Smooth muscle cell (in vitro differentiated cells): Measurements from ENCODE around the gene RNF44. TPM values are rescaled to one million over a fixed set of nuclear protein-coding genes. Genes with fewer than 3 reads are reported as not detected.

ENCODE experiments used
- DNase-seq: peaks from one replicate; lab custom pipeline; 2025; ENCODE audit not compliant: unreplicated experiment; lab: John Stamatoyannopoulos, UW
- H2AFZ ChIP-seq: fragments of 200-600 bp; sonication (generic); 2 replicates; pipeline ENCODE4 v1.6.0; 2016; ENCODE audit warnings: antibody characterized with exemption, low read depth, mild to moderate bottlenecking
- H3F3A ChIP-seq: fragments of 200-600 bp; sonication (generic); 2 replicates; pipeline ENCODE4 v1.6.0; 2017; ENCODE audit warnings: antibody characterized with exemption, low read depth
- H3K27ac ChIP-seq: fragments of 200-600 bp; sonication (generic); 2 replicates; pipeline ENCODE4 v1.5.1; 2016; ENCODE audit warnings: low read depth, mild to moderate bottlenecking
- H3K27me3 ChIP-seq: fragments of 200-600 bp; sonication (generic); 2 replicates; pipeline ENCODE4 v1.6.1; 2016; ENCODE audit warnings: low read depth, mild to moderate bottlenecking
- H3K36me3 ChIP-seq: fragments of 200-600 bp; sonication (generic); 2 replicates; pipeline ENCODE4 v1.5.1; 2016; ENCODE audit warnings: low read depth
- H3K4me1 ChIP-seq: fragments of 200-600 bp; sonication (generic); 2 replicates; pipeline ENCODE4 v1.5.1; 2016; ENCODE audit warnings: low read depth
- H3K4me2 ChIP-seq: fragments of 200-600 bp; sonication (generic); 2 replicates; pipeline ENCODE4 v1.6.0; 2016; ENCODE audit warnings: mild to moderate bottlenecking
- H3K4me3 ChIP-seq: fragments of 200-600 bp; sonication (generic); 2 replicates; pipeline ENCODE4 v1.5.1; 2016; ENCODE audit warnings: mild to moderate bottlenecking
- H3K79me2 ChIP-seq: fragments of 200-600 bp; sonication (generic); 2 replicates; pipeline ENCODE4 v1.6.0; 2016; ENCODE audit warnings: low read depth, mild to moderate bottlenecking
- H3K9ac ChIP-seq: fragments of 200-600 bp; sonication (generic); 2 replicates; pipeline ENCODE4 v1.6.0; 2016; ENCODE audit warnings: low read depth
- H3K9me3 ChIP-seq: fragments of 200-600 bp; sonication (generic); replicated peaks from 2 replicates; pipeline ENCODE4 v1.5.1; 2016; ENCODE audit warnings: low read depth
- H4K20me1 ChIP-seq: fragments of 200-600 bp; sonication (generic); 2 replicates; pipeline ENCODE4 v1.6.0; 2016; ENCODE audit warnings: low read depth
- WGBS: methylation state at CpG from one replicate; pipeline ENCODE4 v1.1.7; 2016; ENCODE audit warnings: low lambda C conversion rate; 5-methylcytosine and 5-hydroxymethylcytosine counted together
- polyA plus RNA-seq: library from polyadenylated mRNA; unstranded; fragments of >200 nt; fragmentation: Nextera tagmentation; extraction: Ambion mirVana; gene quantifications from 2 replicates; pipeline ENCODE4 v1.2.1, GENCODE V29; 2016
- total RNA-seq: library from RNA; depleted of rRNA; stranded (reverse); fragments of >200 nt; gene quantifications from 2 replicates; pipeline ENCODE4 v1.2.3, GENCODE V29; 2014
- TF ChIP-seq, protein P1 (sequence below): fragments of 200-600 bp; sonication (generic); IDR thresholded peaks from 2 replicates; pipeline ENCODE4 v1.5.1; 2017; ENCODE audit warnings: borderline replicate concordance, mild to moderate bottlenecking, antibody characterized with exemption; ENCODE audit not compliant: insufficient read depth, poor library complexity, severe bottlenecking

Gene RNF44
- total and polyA plus RNA-seq, 2 experiments from 2014 or later: 5.7 to 6.8 TPM

DNA sequence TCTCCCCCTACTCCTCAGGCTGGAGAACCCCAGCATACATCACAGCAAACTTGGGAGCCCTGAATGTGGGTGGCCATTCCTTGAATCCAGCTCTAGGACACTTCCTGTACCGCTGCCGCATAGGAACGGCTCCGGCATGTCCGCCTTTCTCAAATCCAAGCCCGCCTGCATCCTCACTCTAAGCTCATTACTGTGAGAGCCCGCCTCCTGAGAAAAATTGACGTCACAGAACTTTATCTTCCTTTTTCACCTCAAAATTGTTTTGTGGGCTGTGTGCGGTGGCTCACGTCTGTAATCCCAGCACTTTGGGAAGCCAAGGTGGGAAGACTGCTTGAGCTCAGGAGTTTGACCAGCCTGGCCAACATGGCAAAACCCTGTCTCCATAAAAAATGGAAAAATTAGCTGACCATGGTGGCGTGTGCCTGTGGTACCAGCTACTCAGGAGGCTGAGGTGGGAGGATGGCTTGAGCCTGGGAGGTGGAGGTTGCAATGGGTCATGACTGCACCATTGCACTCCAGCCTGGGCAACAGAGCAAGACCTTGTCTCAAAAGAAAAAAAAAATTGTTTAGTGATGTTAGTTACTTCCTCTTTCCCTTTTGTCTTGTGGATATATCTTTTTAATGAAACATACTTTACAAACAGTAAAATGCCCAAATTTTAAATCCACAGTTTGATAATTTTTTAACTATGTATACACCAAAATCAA is 22.8 kb downstream of the RNF44 start:
- H3K36me3 ChIP-seq: no peaks in the 10 kb centered on the region
- no peaks in the 10 kb centered on the region for H3K9me3 ChIP-seq
- no peaks in the 10 kb centered on the region for H3K27me3 ChIP-seq
- H3K79me2 ChIP-seq: no peaks in the 10 kb centered on the region
- no peak overlapping the region for H3K27ac ChIP-seq
- H4K20me1 ChIP-seq: no peaks in the 10 kb centered on the region
- TF ChIP-seq, protein P1, sequence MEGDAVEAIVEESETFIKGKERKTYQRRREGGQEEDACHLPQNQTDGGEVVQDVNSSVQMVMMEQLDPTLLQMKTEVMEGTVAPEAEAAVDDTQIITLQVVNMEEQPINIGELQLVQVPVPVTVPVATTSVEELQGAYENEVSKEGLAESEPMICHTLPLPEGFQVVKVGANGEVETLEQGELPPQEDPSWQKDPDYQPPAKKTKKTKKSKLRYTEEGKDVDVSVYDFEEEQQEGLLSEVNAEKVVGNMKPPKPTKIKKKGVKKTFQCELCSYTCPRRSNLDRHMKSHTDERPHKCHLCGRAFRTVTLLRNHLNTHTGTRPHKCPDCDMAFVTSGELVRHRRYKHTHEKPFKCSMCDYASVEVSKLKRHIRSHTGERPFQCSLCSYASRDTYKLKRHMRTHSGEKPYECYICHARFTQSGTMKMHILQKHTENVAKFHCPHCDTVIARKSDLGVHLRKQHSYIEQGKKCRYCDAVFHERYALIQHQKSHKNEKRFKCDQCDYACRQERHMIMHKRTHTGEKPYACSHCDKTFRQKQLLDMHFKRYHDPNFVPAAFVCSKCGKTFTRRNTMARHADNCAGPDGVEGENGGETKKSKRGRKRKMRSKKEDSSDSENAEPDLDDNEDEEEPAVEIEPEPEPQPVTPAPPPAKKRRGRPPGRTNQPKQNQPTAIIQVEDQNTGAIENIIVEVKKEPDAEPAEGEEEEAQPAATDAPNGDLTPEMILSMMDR: no peak
- H3K4me1 ChIP-seq: no peaks in the 10 kb centered on the region
- H3K4me2 ChIP-seq: no peak overlapping the region
- no peak overlapping the region for H2AFZ ChIP-seq
- WGBS: 92% methylated on average over 11 of the region's 11 CpGs
- H3K9ac ChIP-seq: no peak overlapping the region
- H3F3A ChIP-seq: no peaks in the 10 kb centered on the region
- no peak overlapping the region for H3K4me3 ChIP-seq
- no peak for DNase-seq

DNA sequence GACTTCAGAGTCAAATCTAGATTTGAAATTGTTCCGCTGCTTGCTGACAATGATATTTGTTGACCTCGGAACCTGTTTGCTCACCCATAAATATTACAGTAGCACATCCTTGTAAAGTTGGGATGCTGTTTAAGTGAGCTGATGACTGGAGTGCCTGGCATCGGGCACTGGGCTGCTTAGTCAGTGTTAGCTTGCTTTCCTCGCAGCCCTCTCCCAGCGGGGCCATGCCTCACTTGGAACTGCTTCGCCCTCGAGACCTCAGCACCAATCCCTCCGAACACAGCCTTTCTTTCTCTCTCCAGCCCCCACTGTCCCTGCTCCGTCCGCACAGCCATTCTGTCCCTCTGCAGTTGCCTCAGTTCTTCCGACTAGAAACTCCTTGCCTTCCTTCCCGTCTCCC is 23.4 kb downstream of the RNF44 start:
- Histone ChIP-seq H4K20me1 (no peaks in the 10 kb centered on the region), H2AFZ (no peak overlapping the region), H3K27ac (no peak overlapping the region), H3K79me2 (no peaks in the 10 kb centered on the region), H3K4me1 (no peaks in the 10 kb centered on the region), H3K36me3 (no peaks in the 10 kb centered on the region), H3K9ac (no peak overlapping the region), H3K4me3 (no peak overlapping the region), H3F3A (no peaks in the 10 kb centered on the region), H3K27me3 (no peaks in the 10 kb centered on the region), H3K4me2 (no peak overlapping the region), H3K9me3 (no peaks in the 10 kb centered on the region)
- DNase-seq: no peak
- WGBS: 90% methylated on average over 12 of the region's 12 CpGs
- TF ChIP-seq, protein P1: no peak

DNA sequence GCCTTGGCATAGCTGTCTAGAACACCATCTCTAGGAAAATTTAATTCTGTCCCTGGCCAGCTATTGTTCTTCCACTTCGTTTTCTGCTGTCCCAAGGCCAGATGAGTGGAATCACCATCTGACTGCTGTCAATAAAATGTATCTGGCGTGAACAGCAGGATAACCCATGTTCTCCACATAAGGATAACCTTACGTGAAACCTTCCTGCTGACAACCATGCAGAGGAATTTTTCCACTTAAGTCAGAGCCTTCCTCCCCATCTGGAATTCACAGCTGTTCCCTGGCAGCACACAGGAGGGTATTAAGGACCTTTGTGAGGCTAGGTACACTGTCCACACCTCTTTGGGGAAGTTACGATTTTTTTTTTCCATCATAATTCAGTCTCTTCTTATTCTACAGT is 28.6 kb downstream of the RNF44 start:
- Histone ChIP-seq H3K4me2 (no peak overlapping the region), H3K36me3 (peaks cover 15% of the 10 kb centered on the region), H3K79me2 (no peaks in the 10 kb centered on the region), H3K9me3 (no peaks in the 10 kb centered on the region), H3K27ac (no peak overlapping the region), H4K20me1 (no peaks in the 10 kb centered on the region), H3F3A (no peaks in the 10 kb centered on the region), H3K4me3 (no peak overlapping the region), H3K4me1 (no peaks in the 10 kb centered on the region), H3K27me3 (no peaks in the 10 kb centered on the region), H3K9ac (no peak overlapping the region), H2AFZ (no peak overlapping the region)
- TF ChIP-seq, protein P1: no peak
- DNase-seq: no peak
- 81% methylated on average over 4 of the region's 4 CpGs for WGBS

DNA sequence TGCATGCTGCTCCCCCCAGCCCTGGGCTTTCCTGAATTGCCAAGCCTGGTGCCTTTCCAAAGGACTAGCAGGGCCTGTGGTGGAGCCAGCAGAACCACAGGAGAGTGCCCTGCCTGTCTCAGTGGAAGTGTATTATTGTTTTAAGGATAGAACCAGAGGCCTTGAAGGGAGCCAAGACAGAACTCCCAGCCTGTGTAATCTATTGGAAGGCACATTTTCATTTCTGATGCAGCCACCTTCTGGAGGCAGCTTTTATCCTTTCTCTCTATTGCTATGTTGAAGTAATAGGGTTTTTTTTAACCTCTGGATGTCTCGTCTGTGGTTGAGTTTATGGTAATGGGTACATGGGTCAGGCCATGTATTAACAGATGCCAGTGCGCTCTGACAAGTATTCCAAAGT is 29.3 kb downstream of the RNF44 start:
- peaks cover 15% of the 10 kb centered on the region for H3K36me3 ChIP-seq
- H3K9ac ChIP-seq: no peak overlapping the region
- no peak for DNase-seq
- H3K9me3 ChIP-seq: no peaks in the 10 kb centered on the region
- no peaks in the 10 kb centered on the region for H4K20me1 ChIP-seq
- no peaks in the 10 kb centered on the region for H3K79me2 ChIP-seq
- WGBS: 100% methylated on average over 2 of the region's 2 CpGs
- H3K4me3 ChIP-seq: no peak overlapping the region
- H3K4me1 ChIP-seq: no peaks in the 10 kb centered on the region
- no peak overlapping the region for H3K27ac ChIP-seq
- H3F3A ChIP-seq: no peaks in the 10 kb centered on the region
- H2AFZ ChIP-seq: no peak overlapping the region
- TF ChIP-seq, protein P1: no peak
- H3K4me2 ChIP-seq: no peak overlapping the region
- no peaks in the 10 kb centered on the region for H3K27me3 ChIP-seq
